ENCODE results near the gene KCNH6.

Gene KCNH6

DNA sequence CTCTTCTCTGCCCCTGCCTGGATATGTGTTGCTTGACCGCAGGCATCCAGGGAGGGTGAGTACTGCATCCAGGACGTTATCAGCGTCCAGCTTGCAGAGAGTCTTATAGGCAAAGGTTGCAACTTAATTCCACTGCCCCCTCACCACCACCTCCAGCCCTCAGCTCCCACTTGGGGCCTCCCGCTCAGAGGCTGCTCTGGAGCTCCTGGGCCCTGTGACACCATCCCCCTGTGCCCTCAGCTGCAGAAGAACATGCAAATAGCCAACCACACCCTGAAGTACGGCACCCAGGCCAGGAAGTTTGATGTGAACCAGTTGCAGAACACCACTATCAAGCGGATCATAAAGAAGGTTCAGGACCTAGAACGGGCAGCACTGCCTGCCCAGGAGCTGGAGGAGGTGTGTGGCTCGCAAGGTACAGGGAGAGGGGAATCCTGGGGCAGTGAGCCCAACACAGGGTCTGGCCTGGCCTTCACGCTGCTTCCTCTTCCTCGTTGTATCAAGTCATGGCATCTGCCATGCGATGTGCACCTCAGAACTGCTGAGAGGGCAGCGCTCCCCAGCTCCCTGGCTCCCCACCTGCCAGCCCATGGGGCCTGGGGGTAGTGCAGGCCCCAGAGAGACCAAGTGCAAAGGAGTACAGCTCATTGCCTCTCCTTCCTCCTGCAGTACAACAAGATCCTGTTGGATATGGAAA is 36.7 kb upstream of the KCNH6 start:
- DNase-seq (ENCODE audit: low spot score), result no peak

DNA sequence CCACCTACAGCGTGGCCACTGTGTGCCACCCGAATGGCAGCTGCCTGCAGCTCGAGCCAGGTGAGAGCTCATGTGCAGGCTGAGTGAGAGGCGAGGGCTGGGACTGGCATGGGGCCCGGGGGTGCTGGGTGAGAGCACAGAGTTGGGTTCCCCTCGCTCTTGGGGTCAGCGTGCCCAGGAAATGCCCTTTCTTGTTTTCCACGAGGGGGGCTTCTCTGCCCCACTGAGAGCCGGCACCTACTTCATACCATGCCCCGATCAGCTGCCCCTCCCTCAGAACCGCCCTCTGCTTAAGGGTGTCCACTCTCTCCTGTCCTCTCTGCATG is 36.2 kb upstream of the KCNH6 start:
- DNase-seq (ENCODE audit: low spot score), result no peak

DNA sequence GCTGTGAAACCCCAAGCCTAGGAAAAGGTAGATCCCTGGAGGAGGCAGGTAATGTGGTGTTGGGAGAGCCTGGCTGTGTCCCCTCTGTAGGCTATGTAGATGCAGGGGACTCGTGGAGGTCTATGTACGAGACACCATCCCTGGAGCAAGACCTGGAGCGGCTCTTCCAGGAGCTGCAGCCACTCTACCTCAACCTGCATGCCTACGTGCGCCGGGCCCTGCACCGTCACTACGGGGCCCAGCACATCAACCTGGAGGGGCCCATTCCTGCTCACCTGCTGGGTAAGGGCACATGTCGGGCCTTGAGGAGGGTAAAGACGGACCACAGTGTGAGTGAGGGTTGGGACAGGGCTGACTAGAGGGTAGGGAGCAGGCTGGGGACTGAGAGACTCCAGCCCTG is 34.3 kb upstream of the KCNH6 start:
- no peak for DNase-seq (ENCODE audit: low spot score)

DNA sequence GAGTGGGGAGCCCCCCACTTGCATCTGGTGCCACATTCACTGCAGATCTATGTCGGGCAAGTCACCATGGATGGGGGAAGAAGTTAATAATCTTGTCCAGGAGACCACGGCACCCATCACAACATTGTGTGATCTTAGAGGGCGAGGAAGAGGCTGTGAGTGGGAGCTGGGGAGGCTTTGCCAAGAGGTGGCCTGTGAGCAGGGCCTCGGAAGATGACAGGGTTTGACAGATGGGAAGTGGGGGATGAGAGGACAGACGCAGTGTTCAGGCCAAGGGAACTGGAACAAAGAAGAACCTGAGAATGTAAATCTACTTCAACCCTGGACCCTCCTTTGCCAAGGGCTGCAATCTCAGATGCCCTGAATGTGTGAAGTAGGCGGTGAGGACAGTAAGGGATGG is 33.9 kb upstream of the KCNH6 start:
- no peak for DNase-seq (ENCODE audit: low spot score)

DNA sequence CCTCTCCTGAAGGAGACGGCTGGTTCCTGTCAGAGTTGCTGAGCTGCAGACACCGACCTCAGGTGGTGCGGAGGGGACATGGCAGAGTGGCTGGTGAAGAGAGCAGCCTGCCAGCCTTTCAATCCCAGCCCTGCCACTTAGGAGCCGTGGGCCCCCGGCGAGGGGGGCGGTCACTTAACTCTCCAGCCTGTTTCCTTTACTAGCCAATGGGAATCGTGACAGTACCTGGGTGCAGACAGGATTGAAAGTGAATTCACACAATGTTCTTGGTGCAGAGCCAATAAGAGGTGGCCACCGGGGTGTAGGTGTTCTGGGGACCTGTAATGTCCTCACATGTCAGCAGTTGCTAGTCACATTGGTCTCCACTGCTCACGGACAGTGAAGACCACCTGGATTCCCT is 32.8 kb upstream of the KCNH6 start:
- no peak for DNase-seq (ENCODE audit: low spot score)

DNA sequence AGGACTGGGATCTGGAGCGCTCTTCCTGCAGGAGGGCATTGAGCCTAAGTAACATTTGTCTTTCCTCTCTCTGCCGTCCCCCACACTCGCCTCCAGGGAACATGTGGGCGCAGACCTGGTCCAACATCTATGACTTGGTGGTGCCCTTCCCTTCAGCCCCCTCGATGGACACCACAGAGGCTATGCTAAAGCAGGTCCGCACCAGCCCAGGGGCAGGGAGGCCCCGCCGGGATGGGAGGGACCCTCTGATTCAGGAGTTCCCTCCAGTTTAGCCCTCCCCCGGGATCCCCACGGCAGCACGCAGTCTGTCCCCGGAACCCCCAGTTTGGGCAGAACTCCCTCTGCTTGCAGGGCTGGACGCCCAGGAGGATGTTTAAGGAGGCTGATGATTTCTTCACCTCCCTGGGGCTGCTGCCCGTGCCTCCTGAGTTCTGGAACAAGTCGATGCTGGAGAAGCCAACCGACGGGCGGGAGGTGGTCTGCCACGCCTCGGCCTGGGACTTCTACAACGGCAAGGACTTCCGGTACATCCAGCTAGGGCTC is 32.2 kb upstream of the KCNH6 start:
- no peak for DNase-seq (ENCODE audit: low spot score)

DNA sequence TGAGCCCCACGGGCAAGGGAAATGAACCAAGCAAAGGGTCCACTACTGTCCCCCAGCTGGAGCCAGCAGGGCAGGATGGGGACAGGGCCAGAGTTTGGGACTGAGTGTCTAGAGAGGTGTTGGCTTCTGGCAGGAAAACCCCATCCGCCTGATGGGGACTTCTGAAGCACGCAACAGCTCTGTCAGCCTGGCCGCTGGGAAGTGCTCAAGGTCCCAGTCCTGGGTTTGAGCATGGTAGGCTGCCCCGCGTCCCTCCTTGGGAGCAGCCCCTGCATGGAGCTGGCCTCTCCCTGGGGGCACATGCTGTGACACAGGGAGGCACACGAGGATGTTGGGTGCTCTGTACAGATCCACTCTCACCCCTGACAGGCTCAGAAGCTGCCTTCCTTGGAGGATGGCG is 31.7 kb upstream of the KCNH6 start:
- DNase-seq (ENCODE audit: low spot score), result no peak

DNA sequence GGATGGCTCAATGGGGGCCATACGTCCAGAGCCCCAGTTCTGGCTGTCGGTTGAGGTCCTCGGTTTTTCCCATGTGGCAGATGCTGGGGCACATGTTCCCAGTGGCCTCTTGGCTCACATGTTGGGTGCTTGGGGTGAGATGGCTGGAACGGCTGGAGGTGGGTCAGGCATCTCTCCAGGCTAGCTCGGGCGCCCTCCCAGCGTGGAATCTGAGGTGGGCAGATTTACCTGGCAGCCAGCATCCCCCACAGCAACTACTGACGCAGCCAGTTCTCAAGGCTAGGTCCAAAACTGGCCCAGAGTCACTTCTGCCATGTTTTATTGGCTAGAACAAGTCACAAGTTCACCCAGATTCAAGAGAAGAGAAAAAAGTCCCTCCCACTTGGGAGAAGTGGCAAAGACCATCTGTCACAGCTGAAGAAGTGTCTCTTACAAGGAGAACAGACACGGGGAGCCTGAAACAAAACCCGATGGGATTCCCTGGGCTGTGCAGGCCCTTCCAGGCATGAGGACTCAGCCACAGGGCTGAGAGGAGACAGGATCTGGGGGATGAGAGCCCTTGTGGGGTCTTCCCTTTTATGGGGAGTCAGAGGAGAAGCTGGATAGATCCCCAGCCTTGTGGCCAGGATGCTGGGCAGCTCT is 31.1 kb upstream of the KCNH6 start:
- DNase-seq (ENCODE audit: low spot score), result no peak

DNA sequence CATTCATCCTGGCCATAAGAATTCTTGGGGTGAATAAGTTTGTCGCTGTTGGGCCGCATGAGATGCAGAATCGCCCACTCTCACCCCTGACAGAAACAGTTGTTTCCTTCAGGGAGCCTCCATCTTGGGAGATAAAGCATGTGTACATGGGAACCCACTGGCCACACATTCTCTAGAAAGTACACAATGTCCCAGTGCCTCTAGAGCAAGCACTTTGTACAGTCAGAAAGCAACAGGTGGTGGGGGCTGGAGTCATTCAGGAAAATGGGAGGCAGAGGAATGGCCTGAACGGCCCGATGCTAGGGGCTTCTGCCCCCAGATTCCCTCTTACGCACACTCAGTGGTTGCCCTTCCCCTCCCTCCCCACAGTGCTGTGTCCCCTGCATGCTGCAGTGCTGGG is 30.2 kb upstream of the KCNH6 start:
- no peak for DNase-seq (ENCODE audit: low spot score)

DNA sequence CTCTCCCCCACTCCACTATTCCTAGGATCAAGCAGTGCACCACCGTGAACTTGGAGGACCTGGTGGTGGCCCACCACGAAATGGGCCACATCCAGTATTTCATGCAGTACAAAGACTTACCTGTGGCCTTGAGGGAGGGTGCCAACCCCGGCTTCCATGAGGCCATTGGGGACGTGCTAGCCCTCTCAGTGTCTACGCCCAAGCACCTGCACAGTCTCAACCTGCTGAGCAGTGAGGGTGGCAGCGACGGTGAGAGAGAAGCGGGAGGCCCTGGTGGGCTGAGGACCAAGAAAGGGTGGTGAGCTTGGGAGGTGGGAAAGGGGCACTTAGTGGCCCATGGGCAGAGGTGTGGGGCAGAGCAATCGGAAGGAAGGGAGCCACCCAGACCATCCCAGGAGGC is 29.7 kb upstream of the KCNH6 start:
- DNase-seq (ENCODE audit: low spot score), result no peak

DNA sequence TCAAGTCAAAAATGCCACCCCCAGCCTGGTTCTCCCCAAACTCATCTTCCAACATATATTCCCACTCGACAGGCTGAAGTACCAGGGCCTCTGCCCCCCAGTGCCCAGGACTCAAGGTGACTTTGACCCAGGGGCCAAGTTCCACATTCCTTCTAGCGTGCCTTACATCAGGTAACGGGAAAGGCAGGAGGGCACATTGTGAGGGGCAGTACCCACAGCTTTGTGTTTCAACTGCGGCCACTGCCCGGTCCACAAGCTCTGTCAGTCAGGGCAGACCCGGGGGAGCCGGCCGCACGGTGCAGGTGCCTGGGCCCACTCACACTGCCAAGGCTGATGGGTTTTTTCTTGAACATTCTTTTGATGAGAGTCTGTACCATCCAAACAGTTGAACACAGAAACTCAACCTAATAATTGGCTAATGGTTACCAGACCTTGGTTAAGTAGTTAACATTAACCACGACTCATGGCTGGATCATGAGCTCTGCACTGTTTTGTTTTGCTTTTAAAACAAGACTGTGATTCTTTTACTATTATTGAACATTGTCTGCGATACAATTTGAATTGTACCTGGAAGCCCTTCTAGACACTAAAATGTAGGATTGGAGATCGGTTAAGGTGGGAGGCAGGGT is 28.7 kb upstream of the KCNH6 start:
- DNase-seq (ENCODE audit: low spot score), result no peak

DNA sequence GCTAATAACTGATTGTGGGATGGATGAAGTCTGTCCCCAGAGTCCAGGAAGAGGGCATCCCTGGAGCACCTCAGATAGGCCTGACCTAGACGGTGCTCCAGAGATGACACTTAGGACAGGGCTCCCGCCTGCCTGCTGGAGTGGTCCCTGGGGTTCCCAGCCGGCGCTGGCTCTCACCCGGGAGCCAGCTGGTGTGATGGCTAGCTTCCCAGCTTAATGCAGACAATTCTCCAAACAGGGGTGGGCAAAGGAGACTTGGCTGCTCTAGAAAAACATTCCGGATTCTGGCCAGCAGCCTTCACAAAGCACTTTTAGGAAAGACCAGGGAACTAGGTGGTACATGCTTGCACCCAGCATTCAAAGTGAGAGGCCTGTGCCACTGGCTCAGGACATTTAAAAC is 27.7 kb upstream of the KCNH6 start:
- DNase-seq (ENCODE audit: low spot score), result no peak

DNA sequence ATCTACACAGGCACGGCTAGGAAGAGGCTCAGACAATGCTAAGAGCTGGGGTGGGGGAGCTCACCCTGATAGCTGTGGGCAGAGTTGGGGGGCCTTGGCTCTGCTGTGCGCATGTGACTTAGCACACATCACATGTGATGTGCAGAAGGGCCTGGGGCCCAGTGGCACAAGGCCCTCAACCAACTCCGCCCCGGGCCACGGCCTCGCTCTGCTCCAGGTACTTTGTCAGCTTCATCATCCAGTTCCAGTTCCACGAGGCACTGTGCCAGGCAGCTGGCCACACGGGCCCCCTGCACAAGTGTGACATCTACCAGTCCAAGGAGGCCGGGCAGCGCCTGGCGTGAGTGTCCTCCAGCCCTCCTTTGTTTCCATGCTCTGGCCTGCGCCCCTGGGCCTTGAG is 27.0 kb upstream of the KCNH6 start:
- DNase-seq (ENCODE audit: low spot score), result no peak

DNA sequence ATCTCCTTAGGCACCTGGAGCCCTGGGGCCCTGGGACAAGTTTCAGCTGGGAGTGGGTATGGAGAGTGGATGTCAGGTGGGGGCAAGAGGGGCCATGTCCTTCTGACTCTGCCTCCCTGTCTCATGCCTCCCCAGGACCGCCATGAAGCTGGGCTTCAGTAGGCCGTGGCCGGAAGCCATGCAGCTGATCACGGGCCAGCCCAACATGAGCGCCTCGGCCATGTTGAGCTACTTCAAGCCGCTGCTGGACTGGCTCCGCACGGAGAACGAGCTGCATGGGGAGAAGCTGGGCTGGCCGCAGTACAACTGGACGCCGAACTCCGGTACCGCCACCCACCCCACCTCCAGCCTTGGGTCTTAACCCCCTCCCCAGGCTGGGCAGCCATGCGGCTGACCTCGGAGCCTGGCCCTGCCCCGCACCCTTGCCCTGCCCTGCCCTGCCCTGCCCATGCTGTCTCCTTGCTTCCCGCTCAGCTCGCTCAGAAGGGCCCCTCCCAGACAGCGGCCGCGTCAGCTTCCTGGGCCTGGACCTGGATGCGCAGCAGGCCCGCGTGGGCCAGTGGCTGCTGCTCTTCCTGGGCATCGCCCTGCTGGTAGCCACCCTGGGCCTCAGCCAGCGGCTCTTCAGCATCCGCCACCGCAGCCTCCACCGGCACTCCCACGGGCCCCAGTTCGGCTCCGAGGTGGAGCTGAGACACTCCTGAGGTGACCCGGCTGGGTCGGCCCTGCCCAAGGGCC is 26.3 kb upstream of the KCNH6 start:
- no peak for DNase-seq (ENCODE audit: low spot score)

DNA sequence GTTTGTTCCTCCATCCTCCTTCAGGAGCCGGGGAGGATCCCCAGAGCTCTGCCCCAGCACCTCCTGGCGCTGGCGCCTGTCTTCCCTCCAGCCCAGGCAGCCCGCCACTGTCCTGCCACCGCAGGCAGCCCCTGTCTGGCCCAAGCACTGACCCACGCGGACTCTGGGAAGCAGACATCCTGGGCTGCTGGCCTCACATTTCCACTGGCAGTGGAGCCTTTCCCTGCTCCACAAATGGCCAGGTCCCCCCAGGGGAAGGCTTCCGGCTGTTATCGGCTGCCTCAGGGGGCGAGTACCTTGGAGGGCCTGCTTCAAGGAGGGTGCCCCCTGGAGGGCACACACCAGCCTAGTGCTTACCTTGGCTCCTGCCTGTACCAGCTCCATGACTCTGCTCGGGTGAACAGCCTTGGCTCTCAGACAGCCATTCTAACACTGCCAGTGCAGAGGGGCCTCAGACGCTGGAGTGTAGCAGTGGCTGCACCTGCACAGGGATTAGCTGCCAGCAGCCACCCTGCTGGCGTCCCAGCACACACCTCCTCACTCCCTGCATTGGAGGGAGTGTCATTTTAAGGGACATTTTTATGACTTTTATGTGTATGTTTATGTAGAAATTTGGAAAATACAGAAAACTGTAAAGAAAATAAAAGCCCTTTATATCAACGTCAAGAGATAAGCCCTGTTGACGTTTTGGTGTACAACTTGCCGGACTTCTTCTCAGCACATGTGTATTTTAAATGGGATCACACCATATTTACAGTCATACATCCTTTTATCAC is 25.3 kb upstream of the KCNH6 start:
- DNase-seq (ENCODE audit: low spot score), result no peak

DNA sequence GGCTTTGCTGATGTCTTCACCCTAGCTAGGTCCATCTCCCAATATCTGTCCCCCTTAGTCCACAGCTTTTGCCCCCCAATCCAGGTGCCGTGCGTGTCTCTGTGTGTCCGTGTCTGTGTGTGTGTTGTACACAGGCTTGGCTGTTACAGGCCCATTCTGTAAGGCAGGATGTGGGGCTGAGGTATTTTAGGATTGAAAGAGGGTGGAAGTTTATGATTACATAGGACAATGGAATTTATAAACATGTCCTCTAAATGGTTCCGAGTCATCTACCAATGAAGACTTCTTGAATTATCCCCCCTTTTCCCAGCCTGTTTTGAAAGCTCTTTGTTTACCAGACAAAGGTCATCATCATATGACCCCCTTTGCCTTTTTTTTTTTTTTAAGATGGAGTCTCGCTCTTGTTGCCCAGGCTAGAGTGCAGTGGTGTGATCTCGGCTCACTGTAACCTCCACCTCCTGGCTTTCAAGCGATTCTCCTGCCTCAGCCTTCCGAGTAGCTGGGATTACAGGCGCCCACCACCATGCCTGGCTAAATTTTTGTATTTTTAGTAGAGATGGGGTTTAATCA is 24.4 kb upstream of the KCNH6 start:
- no peak for DNase-seq (ENCODE audit: low spot score)

DNA sequence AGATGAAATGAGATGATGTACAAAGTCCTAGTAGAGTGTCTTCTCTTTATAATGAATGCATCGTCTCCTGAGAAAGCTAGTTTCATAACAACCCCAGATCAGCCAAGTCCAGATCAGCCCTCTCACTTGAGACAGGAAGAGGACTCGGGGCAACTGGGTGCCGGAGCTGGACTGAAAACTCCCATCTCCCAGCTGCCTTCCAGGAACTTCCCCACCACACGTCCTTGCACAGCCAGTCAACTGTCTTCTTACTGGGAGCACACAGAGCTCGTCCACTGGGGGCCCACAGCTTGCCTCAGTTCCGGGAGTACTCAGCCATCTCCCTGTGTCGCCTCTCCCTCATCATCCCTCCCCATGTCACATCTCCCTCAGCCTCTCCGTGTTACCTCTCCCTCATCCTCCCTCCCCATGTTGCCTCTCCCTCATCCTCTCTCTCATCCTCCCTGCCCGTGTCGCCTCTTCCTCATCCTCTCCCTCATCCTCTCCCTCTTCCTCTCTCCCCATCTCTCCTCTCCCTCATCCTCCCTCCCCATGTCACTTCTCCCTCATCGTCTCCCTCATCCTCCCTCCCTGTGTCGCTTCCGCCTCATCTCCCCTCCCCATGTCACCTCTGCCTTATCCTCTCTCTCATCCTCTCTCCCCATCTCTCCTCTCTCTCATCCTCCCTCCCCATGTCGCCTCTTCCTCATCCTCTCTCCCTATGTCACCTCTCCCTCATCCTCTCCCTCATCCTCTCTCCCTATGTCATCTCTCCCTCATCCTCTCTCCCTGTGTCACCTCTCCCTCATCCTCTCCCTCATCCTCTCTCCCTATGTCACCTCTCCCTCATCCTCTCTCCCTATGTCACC is 22.4 kb upstream of the KCNH6 start:
- DNase-seq (ENCODE audit: low spot score), result no peak

DNA sequence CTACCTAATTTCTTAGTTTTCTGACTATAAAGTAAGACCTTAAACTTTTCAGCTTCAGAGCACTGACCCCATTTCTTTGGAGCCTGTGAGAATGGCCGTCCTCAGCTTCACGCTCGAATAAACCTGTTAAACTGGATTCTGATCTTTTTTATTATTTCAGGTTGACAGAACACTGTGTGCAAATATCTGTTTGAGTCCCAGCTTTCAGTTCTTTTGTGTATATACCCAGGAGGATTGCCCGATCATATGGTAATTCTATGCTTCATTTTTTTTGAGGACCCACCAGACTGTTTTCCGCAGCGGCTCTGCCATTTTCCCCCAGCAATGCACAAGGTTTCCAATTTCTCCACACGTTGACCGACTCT is 19.8 kb upstream of the KCNH6 start:
- DNase-seq (ENCODE audit: low spot score), result no peak

DNA sequence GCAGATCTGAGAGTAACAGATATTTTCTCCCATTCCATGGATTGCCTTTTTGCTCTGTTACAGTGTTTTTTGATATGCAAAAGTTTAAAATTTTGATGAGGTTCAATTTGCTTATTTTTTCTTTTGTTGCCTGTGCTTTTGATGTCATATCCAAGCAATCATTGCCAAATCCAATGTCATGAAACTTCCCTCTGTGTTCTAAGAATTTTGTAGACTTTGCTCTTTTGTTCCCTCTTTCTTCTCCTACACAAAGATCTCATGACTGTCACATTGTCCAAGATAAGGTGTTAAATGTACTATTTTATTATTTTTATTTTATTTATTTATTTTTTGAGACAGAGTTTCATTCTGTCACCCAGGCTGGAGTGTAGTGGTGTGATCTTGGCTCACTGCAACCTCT is 18.9 kb upstream of the KCNH6 start:
- DNase-seq (ENCODE audit: low spot score), result no peak

DNA sequence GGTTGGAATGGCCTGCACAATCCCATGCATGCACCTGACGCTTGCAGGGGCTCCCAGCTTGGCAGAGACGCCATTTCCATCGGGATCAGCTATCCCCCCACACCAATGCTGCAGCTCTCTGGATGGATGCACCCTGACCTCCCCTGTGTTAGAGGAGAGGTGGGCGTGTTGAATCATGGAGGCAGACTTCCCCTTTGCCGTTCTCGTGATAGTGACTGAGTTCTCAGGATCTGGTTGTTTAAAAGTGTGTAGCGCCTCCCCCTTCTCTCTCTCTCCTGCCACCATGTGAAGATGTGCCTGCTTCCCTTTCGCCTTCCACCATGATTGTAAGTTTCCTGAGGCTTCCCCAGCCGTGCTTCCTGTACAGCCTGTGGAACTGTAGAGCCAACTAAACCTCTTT is 17.8 kb upstream of the KCNH6 start:
- no peak for DNase-seq (ENCODE audit: low spot score)

DNA sequence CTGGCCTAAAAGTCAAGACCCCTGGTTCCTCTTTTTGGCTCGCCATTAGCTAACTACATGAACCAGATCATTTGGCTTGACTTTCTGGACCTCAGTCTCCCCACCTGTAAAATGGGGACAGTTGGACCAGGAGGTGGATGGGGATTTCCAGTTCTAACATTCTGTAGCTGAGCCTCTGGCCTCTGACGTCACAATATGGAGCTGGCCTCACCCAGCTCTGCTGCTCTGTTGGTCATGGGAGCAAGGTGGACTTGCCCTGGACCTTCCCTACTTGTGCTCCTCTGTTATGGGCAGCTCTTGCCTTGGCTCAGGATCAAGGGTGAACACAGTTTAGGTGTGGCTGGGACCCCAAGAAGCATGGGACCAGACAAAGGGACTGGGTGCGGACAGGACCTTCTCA is 16.5 kb upstream of the KCNH6 start:
- DNase-seq (ENCODE audit: low spot score), result no peak

Measured in LoVo (cell line).